ENCODE measurements around the gene ATP11A.

Gene ATP11A

DNA sequence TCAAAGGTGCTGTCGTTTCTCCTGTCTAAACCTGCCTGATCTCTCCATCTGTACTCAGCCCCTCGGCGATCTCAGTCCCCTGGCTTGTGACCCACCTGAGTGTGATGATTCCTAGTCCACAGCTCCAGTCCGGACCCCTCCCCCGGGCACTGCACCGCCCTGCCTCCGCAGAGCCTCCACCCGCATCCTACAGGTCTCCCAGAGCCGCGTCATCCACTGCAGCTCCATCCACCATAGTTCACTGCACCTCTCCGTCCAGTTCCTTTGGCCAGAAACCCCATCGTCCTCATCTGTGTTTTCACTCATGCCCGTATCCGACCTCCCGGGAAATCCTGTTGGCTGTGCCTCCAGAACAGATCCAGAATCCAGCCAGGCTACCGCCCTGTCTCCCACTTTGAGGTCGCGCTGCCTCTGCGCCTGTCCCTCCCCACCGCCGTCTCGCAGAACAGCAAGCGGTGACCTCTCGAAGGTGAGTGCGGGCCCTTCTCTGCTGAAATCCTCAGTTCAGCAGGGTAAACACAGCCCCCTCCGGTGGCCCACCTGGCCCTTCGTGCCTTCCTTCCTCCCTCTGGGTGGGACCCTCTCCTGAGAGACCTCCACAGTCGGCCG lies 227.3 kb downstream of the ATP11A start:
- DNase-seq = no peak

DNA sequence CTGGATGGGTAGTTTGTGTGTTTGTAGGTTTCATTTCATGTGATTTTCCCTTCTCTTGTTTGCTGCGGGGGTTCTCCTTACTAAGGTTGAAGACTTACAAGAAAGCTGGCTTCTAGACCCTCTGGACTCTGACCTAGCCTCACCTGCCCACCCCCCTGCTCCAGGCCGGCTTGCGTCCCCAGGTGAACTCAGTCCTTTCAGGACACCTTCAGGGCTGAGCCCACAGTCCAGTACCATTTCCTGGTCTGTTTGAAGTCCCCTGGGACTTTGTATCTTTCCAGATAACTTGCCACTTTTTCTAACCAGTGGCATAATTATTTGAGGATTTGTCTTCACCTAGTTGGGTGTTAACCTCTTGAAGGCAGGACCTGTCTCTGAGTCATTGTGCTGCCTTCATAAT lies 227.9 kb downstream of the ATP11A start:
- DNase-seq = no peak

- DNase-seq = no peak
These were observed 228.4 kb downstream of the ATP11A start for GRCh38 chr13:112918266-112918665.

DNA sequence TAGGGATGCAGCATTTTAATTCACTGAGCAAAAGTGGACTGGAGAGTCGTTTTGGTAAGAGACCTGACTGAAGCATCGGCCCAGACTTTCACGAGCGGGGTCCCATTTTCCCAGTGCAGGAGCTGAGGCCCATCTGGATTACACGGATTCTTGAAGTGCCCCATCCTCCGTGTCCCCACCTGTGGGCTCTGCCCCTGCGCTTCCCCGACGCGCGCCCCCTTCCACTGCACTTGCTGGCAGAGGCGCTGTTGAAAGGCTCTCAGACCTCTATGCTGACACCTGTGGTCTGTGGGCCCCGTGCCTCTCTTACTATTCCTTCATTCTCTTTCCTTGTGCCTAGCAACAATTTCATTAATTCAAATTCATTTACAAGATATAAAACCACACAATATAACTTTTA lies 228.9 kb downstream of the ATP11A start:
- no peak for DNase-seq

- DNase-seq = no peak
These were observed 234.1 kb downstream of the ATP11A start for GRCh38 chr13:112923962-112924361.

- DNase-seq = no peak
These were observed 234.5 kb downstream of the ATP11A start for GRCh38 chr13:112924365-112924764.

GRCh38 chr13:112926003-112926402 lies 236.2 kb downstream of the ATP11A start:
- no peak for DNase-seq

- DNase-seq = no peak
These were observed 237.2 kb downstream of the ATP11A start for GRCh38 chr13:112926993-112927392.

DNA sequence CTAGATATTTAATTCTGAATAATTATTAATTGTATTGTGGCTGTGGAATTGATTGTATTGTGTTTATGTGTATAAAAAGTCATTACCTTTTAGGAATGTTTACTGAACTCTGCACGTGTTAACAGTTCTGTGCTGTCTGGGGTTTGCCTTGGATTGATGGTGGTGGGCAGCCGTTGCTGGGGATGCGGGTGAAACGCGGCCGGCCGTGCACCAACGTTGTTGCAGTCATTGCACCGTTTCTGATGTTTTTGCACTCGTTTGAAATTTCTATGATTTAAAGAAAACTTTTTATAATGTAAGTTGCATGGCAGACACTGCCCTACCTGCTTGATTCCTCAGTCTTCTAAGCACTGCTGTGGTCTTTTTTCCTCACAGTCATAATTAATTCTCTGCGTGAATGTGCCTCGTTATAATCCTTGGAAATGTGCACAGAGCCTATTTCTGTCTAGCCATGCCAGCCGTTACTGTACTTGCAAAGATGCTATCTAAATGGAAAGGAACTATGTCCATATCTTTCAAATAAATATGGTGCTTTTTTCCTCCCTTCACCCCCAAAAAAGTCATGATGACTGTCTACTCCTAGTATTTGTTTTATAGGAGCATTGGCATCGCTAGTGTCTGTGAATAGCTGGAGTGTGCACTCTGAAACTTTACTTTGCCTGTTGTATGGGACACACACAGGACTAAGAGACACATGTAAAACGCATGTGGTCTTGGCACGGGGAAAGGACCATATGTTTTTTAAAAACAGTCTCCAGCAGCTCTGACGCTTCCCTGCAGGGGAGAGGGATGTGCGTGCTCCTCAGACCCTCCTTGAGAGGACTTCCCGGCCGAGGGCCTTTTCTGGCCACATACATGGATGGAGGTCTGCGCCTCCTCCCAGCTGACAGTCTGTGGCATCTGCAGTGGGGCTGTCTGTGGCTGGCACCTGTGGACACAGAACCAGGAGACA lies 238.5 kb downstream of the ATP11A start:
- no peak for DNase-seq

GRCh38 chr13:112928972-112929782 lies 239.3 kb downstream of the ATP11A start:
- DNase-seq = no peak

DNA sequence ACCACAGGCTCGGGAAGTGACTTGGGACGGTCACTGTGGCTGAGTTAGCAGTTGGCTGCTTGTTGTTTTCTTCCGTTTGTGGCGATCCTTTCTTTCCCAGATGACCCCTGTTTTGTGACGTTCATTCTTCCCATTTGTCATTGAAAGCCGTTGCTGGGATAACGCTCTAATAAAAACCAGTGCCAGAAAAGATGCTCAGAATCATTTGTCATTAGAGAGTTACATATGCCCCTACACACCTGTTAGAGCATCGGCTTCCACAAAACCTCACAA lies 239.9 kb downstream of the ATP11A start:
- no peak for DNase-seq

GRCh38 chr13:112930192-112930591 lies 240.4 kb downstream of the ATP11A start:
- no peak for DNase-seq

DNA sequence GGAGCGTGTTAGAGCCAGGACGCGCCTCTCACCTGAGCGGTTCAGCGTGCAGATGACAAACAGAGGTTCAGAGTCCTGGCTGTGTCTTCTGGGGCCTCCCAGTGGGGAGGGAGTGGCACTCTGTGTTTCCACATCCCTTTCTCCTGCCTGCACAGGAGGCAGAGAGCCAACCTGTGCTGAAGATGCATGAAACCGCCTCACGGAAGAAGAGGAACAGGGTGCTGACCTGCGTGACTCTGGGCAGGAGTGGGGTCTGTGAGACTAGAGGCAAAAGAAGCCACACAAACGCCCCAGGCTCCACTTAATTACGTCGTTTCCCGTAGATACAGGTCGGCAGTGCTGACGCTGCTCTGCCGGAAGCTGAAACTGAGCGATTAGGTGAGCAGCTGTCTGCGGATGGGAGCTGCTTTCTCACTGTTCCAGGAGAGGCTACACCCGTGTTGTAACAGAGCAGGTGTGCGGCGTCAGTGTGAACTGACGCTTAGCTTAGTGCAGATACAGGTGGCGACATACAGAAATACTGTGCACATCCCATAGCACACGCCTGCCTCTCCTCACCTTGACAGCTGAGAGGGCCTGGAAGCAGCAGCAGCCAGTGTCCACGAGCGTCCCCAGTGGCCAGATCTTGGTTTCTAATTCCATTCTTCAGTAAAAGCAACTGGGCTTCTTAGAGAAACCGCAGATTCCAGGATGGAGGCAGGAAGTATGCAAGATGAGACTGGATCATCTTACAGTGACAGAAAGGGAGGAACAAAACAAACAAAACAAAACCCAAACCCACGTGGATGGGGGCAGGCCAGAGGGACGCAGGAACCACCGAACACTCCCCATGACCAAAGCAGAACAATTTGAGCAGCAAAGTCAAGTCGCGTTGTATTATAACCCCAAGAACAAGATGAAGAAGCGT lies 241.4 kb downstream of the ATP11A start:
- peak; percentile 3 for DNase-seq

- no peak for DNase-seq
These were observed 243.1 kb downstream of the ATP11A start for GRCh38 chr13:112932971-112933370.

GRCh38 chr13:112933649-112934048 lies 243.8 kb downstream of the ATP11A start:
- DNase-seq = no peak

GRCh38 chr13:112934078-112934477 lies 244.2 kb downstream of the ATP11A start:
- no peak for DNase-seq

Measured in CD4-positive, alpha-beta T cell treated with Interleukin-10 for 1 hour (primary cell).